Kidney (tissue), 14 donors: ENCODE results near the gene HBZ. TPM values are rescaled to one million over a fixed set of nuclear protein-coding genes. Genes with fewer than 3 reads are reported as not detected.

ENCODE experiments used
- DNase-seq, 5 donors: peaks; one replicate each; pipeline ENCODE4 v3.0.0-alpha.2; 2013 to 2020
- FAIRE-seq: peaks from 2 replicates; lab custom pipeline; 2012; peaks lifted over from hg19 to GRCh38; lab: Jason Lieb, UNC
- H3K27ac ChIP-seq, 2 donors: one replicate each; pipeline ENCODE4 v1.7.0; 2013; ENCODE audit warnings: low read depth in 2 of 2, low read length in 2 of 2, inconsistent platforms in 1 of 2
- H3K27me3 ChIP-seq: one replicate; pipeline ENCODE4 v1.7.1; 2013; ENCODE audit warnings: low read length, inconsistent platforms; ENCODE audit not compliant: control insufficient read depth, insufficient read depth
- H3K36me3 ChIP-seq, 3 donors: one replicate each; pipeline versions ENCODE4 v1.7.0 to v1.7.1; 2013; ENCODE audit warnings: low read length in 3 of 3, control low read depth in 1 of 3, inconsistent platforms in 1 of 3; ENCODE audit not compliant: insufficient read depth in 3 of 3, control insufficient read depth in 2 of 3
- H3K4me1 ChIP-seq, 3 donors: one replicate each; pipeline versions ENCODE4 v1.7.0 to v1.7.1; 2013; ENCODE audit warnings: low read length in 3 of 3, inconsistent platforms in 1 of 3, low read depth in 1 of 3; ENCODE audit not compliant: control insufficient read depth in 2 of 3, insufficient read depth in 2 of 3
- H3K4me3 ChIP-seq, 3 donors: one replicate each; pipeline versions ENCODE4 v1.7.0 to v1.8.1; 2013; ENCODE audit warnings: low read length in 3 of 3, control low read depth in 1 of 3, inconsistent platforms in 1 of 3
- H3K9ac ChIP-seq, 3 donors: one replicate each; pipeline versions ENCODE4 v1.7.0 to v1.7.1; 2013; ENCODE audit warnings: low read length in 3 of 3, control low read depth in 1 of 3, inconsistent platforms in 1 of 3
- H3K9me3 ChIP-seq, 3 donors: one replicate each; pipeline versions ENCODE4 v1.7.0 to v1.7.1; 2013; ENCODE audit warnings: low read length in 3 of 3, control low read depth in 1 of 3, inconsistent platforms in 1 of 3; ENCODE audit not compliant: control insufficient read depth in 2 of 3, insufficient read depth in 1 of 3
- CTCF ChIP-seq: IDR thresholded peaks from 3 replicates; pipeline ENCODE4 v1.5.1; 2012; ENCODE audit warnings: mild to moderate bottlenecking, moderate library complexity, borderline replicate concordance; ENCODE audit not compliant: insufficient read depth; ENCODE audit errors: extremely low read depth
- intact Hi-C: fragments of 100-400 bp; cut with DNase I; formaldehyde crosslinking; loops from one replicate; pipeline ENCODE4 v1.11.1; 2022
- polyA plus RNA-seq: library from polyadenylated mRNA; stranded (reverse); fragments of 350-450 nt; fragmentation: Illumina TruSeq; extraction: RNeasy Lipid Tissue Mini Kit (QIAGEN cat#74804); gene quantifications from one replicate; pipeline ENCODE4 v1.2.3, GENCODE V29; 2014; ENCODE audit warnings: low read depth, low replicate concordance; ENCODE audit not compliant: insufficient read depth
- total RNA-seq: library from RNA; stranded (reverse); fragmentation: NEBNext Ultra II Directional; extraction: Animal tissue kit (Norgen Biotek cat#: 25700); gene quantifications from one replicate; pipeline ENCODE4 v1.2.1, GENCODE V29; 2021
- donor health status: control.
- donor health status: control.
- donor health status: control.
- donor health status: control.
- donor health status: control.
- donor health status: DM: yes; HTN: yes; CAD: no.
- donor health status: Normal renal cell carcinoma (clear cell type).

Gene HBZ
- total and polyA plus RNA-seq, 2 donors from 2014 or later: not detected

- Histone ChIP-seq H3K9ac (no peak overlapping the region), H3K27me3 (peaks cover 9% of the 10 kb centered on the region), H3K9me3 (no peaks in the 10 kb centered on the region), H3K36me3 (peaks cover 0 to 3% (median 3%) of the 10 kb centered on the region in 3 donors), H3K4me3 (no peak overlapping the region), H3K27ac (no peak overlapping the region), H3K4me1 (peaks cover 0 to 3% (median 0%) of the 10 kb centered on the region in 3 donors)
- no peak for FAIRE-seq
- peak in 1 of 5 donors; percentile 39 for DNase-seq
- intact Hi-C loops: no loop called here
- TF ChIP-seq CTCF: no peak
These were observed 30.6 kb downstream of the HBZ start for GRCh38 chr16:183005-183404.

GRCh38 chr16:185213-185612 is 32.8 kb downstream of the HBZ start:
- no peaks in the 10 kb centered on the region for H3K9me3 ChIP-seq
- H3K27ac ChIP-seq: no peak overlapping the region
- peaks cover 0 to 18% (median 17%) of the 10 kb centered on the region in 3 donors for H3K36me3 ChIP-seq
- peaks cover 0 to 3% (median 0%) of the 10 kb centered on the region in 3 donors for H3K4me1 ChIP-seq
- no peak for DNase-seq
- H3K4me3 ChIP-seq: no peak overlapping the region
- H3K27me3 ChIP-seq: no peaks in the 10 kb centered on the region
- intact Hi-C loops: no loop called here
- no peak overlapping the region for H3K9ac ChIP-seq
- FAIRE-seq: no peak
- no peak for TF ChIP-seq CTCF

- peaks cover 0 to 3% (median 0%) of the 10 kb centered on the region in 3 donors for H3K4me1 ChIP-seq
- no peak for TF ChIP-seq CTCF
- H3K27me3 ChIP-seq: no peaks in the 10 kb centered on the region
- no peak overlapping the region for H3K4me3 ChIP-seq
- FAIRE-seq: no peak
- no peaks in the 10 kb centered on the region for H3K9me3 ChIP-seq
- DNase-seq: no peak
- no peak overlapping the region for H3K27ac ChIP-seq
- no peak overlapping the region for H3K9ac ChIP-seq
- intact Hi-C loops: no loop called here
- peaks cover 0 to 22% (median 19%) of the 10 kb centered on the region in 3 donors for H3K36me3 ChIP-seq
These were observed 33.2 kb downstream of the HBZ start for GRCh38 chr16:185691-186090.

- H3K9me3 ChIP-seq: no peaks in the 10 kb centered on the region
- intact Hi-C loops: no loop called here
- no peaks in the 10 kb centered on the region for H3K27me3 ChIP-seq
- no peak overlapping the region for H3K9ac ChIP-seq
- H3K36me3 ChIP-seq: peaks cover 4 to 38% (median 31%) of the 10 kb centered on the region in 3 donors
- FAIRE-seq (no peak), DNase-seq (no peak)
- no peak overlapping the region for H3K4me3 ChIP-seq
- TF ChIP-seq CTCF: no peak
- H3K4me1 ChIP-seq: no peaks in the 10 kb centered on the region
- no peak overlapping the region for H3K27ac ChIP-seq
These were observed 34.9 kb downstream of the HBZ start for GRCh38 chr16:187330-187729.
